Measurements from ENCODE around the gene TMEM82. TPM values are rescaled to one million over a fixed set of nuclear protein-coding genes. Genes with fewer than 3 reads are reported as not detected.

Gene TMEM82
- total RNA-seq, 1 experiment from 2014 or later = not detected

DNA sequence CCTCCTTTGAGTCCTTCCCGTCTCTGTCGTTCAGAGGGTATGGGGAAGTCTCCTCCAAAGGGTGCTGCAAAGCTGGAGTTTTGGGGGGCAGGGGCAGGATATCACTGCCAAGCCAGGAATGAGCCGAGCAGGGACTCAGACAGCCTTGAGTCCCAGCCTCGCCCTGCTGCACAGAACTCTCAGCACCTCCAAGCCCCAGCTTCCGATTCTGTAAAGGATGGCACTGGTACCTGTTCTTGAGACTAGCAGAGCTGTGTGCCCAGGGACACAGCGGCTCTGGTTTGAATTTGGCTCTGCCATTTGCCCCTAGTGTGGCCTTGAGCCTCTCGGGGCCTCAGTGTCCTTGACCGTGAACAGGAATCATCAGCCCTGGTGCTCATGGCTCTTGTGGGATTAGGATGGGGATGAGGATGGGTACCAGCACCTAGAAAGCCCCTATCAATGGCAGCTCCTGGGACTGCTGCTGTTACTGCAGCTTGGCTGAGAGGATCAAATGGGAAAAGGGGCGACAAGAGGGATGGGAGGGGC is 14.8 kb downstream of the TMEM82 start:
- intact Hi-C loops (cut with micrococcal nuclease) = no loop called here
- TF ChIP-seq, protein P1, sequence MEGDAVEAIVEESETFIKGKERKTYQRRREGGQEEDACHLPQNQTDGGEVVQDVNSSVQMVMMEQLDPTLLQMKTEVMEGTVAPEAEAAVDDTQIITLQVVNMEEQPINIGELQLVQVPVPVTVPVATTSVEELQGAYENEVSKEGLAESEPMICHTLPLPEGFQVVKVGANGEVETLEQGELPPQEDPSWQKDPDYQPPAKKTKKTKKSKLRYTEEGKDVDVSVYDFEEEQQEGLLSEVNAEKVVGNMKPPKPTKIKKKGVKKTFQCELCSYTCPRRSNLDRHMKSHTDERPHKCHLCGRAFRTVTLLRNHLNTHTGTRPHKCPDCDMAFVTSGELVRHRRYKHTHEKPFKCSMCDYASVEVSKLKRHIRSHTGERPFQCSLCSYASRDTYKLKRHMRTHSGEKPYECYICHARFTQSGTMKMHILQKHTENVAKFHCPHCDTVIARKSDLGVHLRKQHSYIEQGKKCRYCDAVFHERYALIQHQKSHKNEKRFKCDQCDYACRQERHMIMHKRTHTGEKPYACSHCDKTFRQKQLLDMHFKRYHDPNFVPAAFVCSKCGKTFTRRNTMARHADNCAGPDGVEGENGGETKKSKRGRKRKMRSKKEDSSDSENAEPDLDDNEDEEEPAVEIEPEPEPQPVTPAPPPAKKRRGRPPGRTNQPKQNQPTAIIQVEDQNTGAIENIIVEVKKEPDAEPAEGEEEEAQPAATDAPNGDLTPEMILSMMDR (IDR thresholded peaks at IDR 0.05; ENCODE audit: unreplicated experiment) = no peak
- ChIA-PET CTCF (interaction anchor here (0.8 to 1.9 kb wide), 2 partner anchors 18 to 97 kb away, joined by 3 to 5 read pairs; no protein-coding TSS in a partner anchor), POLR2A (interaction anchor here (0.6 to 2.0 kb wide), 6 partner anchors 9 to 230 kb away, joined by 3 to 7 read pairs (median 5); partner anchors contain the start of gene DNAJC16)
- peaks cover 13% of the 10 kb centered on the region for H3K4me1 Mint-ChIP-seq (ENCODE audit: insufficient read depth, unreplicated experiment)
- no peak for DNase-seq (ENCODE audit: unreplicated experiment)
- no peaks in the 10 kb centered on the region for H3K27me3 Mint-ChIP-seq (ENCODE audit: insufficient read depth, unreplicated experiment)
- no peaks in the 10 kb centered on the region for H3K9me3 Mint-ChIP-seq (ENCODE audit: unreplicated experiment)
- H3K27ac Mint-ChIP-seq (ENCODE audit: low read depth, unreplicated experiment) = no peak overlapping the region
- no TSS peak for BruUV-seq (replicated peaks)
- no peaks in the 10 kb centered on the region for H3K36me3 Mint-ChIP-seq (ENCODE audit: insufficient read depth, unreplicated experiment)
- peak overlapping the region; percentile 64 for H3K4me3 Mint-ChIP-seq (ENCODE audit: unreplicated experiment)

DNA sequence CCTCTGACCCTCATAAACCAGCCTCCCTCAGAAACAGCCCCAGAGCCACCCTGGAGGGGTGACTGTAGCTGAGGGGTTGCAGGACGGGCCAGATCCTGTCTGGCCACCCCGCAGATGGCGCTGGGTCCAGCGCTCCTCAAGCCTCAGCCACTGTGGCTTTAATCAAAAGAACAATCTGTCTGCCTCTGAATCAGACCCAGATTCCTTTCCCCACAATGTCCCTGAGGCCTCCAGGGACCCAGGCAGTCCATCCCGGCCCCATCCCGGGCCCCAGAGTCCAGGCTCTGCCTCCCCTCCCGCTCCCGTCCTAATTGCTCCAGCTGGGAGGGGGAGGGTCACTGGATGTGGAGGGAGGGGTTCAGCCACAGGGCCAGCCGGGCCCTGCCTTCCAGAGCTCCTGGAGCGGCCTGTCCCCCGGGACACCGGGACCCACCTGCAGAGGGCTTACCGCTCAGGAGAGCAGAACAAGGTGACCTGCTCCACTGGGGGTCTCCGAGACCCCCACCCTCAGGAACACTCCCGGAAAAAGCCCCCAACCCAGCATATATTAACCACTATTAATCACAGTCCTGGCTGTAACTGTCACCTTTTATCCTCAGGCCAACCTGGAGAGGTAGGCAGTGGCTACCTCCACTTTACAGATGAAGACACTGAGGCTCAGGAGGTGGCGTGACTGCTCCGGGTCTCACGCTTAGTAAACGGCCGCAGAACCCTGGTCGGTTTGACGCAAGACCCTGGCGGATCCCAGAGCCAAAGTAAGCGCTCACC is 15.5 kb downstream of the TMEM82 start:
- Mint-ChIP-seq H3K27me3 (ENCODE audit: insufficient read depth, unreplicated experiment) (no peaks in the 10 kb centered on the region), H3K9me3 (ENCODE audit: unreplicated experiment) (no peaks in the 10 kb centered on the region), H3K4me3 (ENCODE audit: unreplicated experiment) (peak overlapping the region; percentile 64), H3K4me1 (ENCODE audit: insufficient read depth, unreplicated experiment) (peaks cover 16% of the 10 kb centered on the region), H3K36me3 (ENCODE audit: insufficient read depth, unreplicated experiment) (peaks cover 7% of the 10 kb centered on the region), H3K27ac (ENCODE audit: low read depth, unreplicated experiment) (no peak overlapping the region)
- intact Hi-C loops (cut with micrococcal nuclease) = no loop called here
- DNase-seq (ENCODE audit: unreplicated experiment) = peak; percentile 37
- ChIA-PET CTCF (no interaction called here), POLR2A (interaction anchor here (1.5 to 2.0 kb wide), 4 partner anchors 8 to 231 kb away, joined by 5 to 7 read pairs (median 6); partner anchors contain the start of gene DNAJC16)
- TF ChIP-seq, protein P1 (IDR thresholded peaks at IDR 0.05; ENCODE audit: unreplicated experiment) = no peak
- no TSS peak for BruUV-seq (replicated peaks)

DNA sequence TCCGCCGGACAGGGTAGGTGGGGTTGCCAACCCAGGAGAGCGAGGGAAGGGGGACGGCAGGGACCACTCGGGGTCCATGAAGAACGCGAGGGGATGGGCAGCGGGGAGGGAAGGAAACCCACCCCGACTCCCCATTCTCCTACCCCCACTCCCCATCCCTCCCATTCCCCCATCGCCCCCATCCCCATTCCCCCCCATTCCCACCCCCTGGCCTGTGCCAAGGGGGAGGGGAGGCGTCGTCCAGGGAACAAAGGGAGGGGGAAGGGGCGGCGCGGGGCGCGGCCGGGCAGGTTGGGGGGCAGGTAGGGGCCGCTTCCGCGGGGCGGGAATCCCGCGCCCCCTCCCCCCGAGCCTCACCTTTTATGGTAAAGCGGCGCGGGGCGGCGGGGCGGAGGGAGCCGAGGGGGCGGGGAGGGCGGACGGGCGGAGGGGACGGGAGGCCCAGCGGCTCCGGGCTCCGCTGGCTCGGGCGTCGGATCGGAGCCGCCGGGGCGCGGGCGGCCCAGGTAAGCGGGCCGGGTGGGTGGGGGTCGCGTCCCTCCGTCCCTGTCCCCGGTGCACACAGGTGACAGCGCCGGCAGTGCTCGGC is 16.1 kb downstream of the TMEM82 start, which contains the start of gene FBLIM1:
Gene FBLIM1, plus strand, starts transcription at position 453 of the 589 bp plus-strand sequence. CDS start 6,189 bp downstream, outside the sequence.
- peaks cover 17% of the 10 kb centered on the region for H3K4me1 Mint-ChIP-seq (ENCODE audit: insufficient read depth, unreplicated experiment)
- BruUV-seq (replicated peaks) = no TSS peak
- peaks cover 8% of the 10 kb centered on the region for H3K36me3 Mint-ChIP-seq (ENCODE audit: insufficient read depth, unreplicated experiment)
- ChIA-PET POLR2A (interaction anchor here (1.4 to 2.2 kb wide), 3 partner anchors 10 to 140 kb away, joined by 5 to 9 read pairs (median 5); no protein-coding TSS in a partner anchor), CTCF (interaction anchor here (2.2 kb wide), 1 partner anchor 17 kb away, joined by 6 read pairs; no protein-coding TSS in a partner anchor)
- H3K9me3 Mint-ChIP-seq (ENCODE audit: unreplicated experiment) = no peaks in the 10 kb centered on the region
- TF ChIP-seq, protein P1 (IDR thresholded peaks at IDR 0.05; ENCODE audit: unreplicated experiment) = no peak
- intact Hi-C loops (cut with micrococcal nuclease) = no loop called here
- no peaks in the 10 kb centered on the region for H3K27me3 Mint-ChIP-seq (ENCODE audit: insufficient read depth, unreplicated experiment)
- peak within 1 kb of the TSS; percentile 79 for H3K27ac Mint-ChIP-seq (ENCODE audit: low read depth, unreplicated experiment)
- no peak for DNase-seq (ENCODE audit: unreplicated experiment)
- H3K4me3 Mint-ChIP-seq (ENCODE audit: unreplicated experiment) = peak within 1 kb of the TSS; percentile 74
